Stimulated activated CD8-positive, alpha-beta memory T cell treated with anti-CD3 and anti-CD28 coated beads, Interleukin-12 subunit alpha, Interleukin-12 subunit beta, amount 100 ng/mL, for 24 hours (primary cell): ENCODE results near the gene TRHDE.
"Not testable (repeated sequence)": the region's sequence is repeated elsewhere in the genome, so short reads cannot be mapped to it uniquely, and the experiment has no call there.

Experiments used
- DNase-seq: peaks from one replicate; pipeline ENCODE4 v3.0.0-alpha.2; 2020; ENCODE audit errors: extremely low read depth

Gene TRHDE

GRCh38 chr12:72612171-72612570 is 340.0 kb downstream of the TRHDE start:
- no peak for DNase-seq

DNA sequence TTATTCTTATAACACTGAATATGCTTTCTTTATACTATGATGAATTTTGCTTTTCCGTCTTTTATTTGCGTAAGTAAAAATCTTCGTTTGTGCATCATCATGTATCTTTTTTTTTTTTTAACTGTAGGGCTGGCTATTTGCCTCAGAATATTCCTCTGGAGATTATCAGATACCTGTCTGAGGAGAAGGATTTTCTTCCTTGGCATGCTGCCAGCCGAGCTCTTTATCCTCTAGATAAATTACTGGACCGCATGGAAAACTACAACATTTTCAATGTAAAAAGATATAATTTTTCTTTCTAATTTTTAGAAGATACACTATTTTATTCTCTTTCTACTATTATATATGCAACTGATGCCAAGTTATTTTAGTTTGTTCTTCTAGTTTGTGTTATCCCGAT is 346.6 kb downstream of the TRHDE start:
- no peak for DNase-seq

GRCh38 chr12:72622556-72622955 is 350.4 kb downstream of the TRHDE start:
- no peak for DNase-seq

DNA sequence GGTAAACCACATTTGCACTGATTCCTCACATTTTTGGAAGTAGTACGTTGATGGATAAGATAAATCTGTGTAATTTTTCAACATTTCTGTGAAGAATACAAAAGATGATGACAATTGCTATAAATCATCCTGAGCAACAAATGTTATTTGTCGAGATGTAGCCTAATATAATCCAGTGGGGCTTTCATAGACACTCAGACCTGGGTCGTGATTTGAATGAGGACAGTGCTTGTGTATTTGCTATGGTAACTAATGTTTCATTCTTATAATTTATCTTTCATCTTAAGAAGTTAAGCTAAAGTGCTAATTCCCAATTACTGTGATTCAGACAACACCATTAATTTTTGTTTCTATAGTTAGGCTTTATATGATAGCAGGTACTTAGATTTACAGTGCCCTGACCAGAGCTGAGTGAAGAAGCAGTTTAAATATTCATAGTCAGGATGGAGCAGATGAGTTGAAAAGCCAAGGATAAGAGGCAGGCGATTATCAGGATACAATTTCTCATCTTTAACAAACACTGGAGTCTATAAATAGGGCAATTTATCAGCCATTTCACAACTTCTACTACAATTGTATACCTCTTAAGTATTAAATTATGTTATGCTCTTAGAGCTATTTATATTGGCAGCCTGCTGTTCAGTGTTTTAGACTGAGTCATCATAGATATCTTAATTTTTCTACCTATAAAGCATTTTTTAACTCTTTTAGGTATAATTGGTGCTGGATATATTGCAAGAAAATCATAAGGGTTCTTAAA is 359.9 kb downstream of the TRHDE start:
- DNase-seq = no peak

- no peak for DNase-seq
Measured at GRCh38 chr12:72642706-72643105, 370.5 kb downstream of the TRHDE start.

DNA sequence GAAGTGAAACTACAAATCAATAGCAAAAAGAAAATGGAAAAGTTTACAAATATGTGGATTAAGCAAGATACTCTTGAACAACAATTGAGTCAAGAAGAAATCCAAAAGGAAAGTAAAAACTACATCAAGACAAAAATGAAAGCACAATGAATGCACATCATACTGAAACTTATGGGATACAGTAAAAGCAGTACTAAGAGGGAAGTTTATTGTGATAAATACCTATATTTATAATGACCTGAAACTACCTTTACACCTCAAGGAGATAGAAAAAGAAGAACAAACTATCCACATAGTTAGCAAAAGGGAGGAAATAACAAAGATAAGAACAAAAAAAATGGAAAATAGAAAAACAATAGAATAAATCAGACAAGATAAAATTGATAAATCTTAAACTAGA is 375.0 kb downstream of the TRHDE start:
- DNase-seq = no peak

DNA sequence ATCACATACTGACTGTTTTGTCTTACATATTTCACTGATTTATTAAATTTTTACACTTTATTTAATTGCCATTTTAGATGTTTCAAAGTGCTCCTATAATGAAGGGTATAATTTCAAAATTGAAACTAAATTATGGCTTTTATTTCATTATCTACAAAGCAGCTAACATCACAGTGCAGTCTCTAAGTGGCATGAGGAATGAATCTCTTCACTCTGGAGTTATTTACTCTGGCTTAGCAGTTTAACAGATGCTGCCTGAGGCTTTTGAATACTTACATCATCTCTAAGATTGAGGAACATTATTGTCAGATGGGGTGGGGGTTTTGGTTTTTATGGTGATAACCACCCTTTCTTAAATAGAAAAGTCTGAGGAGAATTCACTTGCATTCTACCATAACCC is 386.4 kb downstream of the TRHDE start:
- DNase-seq = no peak

DNA sequence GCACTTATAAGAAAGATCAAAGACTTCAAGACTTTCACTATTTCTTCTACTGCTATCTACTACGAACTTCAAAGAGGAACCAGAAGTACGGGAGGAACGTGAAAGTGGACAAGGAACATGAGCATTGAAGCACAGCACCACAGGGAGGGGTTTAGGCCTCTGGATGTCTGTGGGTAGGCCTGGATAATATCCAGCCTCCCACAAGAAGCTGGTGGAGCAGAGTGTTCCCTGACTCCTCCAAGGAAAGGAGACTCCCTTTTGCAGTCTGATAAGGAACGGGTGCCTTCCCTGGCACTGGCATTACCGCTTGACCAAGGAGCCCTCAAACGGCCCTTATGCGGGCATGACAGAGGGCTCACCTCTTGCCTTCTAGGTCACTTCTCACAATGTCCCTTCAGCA is 388.0 kb downstream of the TRHDE start:
- not testable (repeated sequence) for DNase-seq

DNA sequence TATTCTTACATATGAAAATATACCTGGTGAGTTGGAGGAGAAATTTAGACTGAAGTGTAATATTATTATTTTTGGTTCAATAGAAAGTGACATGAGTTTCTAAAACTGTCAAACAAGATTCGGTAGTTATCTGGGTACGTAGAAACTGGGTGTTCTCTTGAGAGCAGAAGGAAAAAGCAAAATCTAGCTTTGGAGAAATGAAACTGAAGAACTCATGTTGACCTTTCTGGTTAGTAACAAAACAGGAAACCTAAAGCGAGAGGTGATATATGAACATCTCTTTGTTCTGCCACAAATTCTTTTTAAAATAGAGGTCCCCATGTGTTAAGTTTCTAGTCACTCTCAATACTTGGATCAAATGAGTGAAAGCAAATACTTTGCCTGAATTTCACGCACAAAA is 401.7 kb downstream of the TRHDE start:
- DNase-seq = no peak

DNA sequence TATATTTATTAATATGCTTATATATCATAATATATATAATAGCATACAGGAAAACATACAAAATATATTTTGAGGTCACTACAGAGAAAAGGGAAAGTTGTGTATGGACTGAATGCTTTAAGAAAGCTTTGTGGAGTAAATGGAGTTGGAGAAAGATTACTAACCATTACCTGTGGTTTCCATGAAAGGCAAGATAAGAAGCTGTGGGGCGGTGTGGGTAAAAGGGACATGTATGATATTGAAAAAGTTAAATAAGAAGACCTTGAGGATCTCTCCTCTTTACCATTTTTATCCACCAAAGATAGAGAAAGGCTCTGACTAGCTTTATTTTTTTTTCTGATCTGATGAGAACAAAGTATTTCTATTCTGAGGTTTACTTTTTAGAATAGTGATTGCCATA is 404.4 kb downstream of the TRHDE start:
- DNase-seq = no peak

- DNase-seq = no peak
Measured at GRCh38 chr12:72677139-72677538, 405.0 kb downstream of the TRHDE start.

DNA sequence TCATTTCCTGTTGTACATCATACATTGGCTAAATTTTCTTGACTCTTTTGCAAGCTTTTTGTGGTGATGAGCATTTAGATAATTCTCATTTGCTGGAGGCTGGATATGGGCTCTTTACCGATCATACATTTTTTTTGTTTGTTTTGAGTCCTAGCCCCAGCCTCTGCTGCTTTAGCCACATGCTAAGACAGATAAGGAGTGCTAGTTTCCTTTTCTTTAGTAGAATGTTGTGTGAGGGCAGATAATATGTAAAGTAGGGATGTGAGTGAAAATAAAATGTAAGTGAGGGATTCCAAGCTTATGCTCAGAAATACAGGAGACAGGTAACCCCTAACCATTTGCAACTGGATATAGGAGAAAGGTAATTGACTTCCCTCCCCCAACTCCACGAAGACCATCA is 405.7 kb downstream of the TRHDE start:
- DNase-seq = no peak

DNA sequence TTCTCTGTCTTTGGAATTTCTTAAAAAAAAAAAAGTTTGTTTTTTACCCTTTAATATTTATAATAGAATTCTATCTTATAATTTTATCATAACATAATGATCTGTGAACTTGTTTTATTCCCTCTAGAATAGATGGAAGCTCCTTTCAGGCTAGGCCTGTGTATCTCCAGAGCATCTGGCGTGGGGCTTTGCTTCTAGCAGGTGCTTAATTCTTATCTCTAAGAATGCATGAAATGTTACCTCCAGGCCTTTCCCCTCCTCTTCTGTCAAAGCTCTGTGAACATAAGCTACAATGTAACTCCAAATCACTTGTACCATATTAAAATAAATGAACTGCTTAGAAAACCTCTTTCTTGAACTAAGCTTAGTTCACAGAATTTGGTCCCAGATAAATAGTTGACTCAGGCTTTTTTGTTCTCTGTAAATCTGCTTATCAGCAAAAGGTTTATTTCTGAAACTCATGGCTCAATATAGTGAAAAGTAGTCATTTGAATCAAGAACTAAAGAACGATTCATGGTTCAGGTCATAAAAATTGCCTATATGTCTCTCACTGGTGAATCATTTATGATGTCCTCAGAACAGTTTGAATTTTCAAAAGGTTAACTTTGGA is 407.1 kb downstream of the TRHDE start:
- DNase-seq = no peak

GRCh38 chr12:72681028-72681427 is 408.9 kb downstream of the TRHDE start:
- DNase-seq = no peak

DNA sequence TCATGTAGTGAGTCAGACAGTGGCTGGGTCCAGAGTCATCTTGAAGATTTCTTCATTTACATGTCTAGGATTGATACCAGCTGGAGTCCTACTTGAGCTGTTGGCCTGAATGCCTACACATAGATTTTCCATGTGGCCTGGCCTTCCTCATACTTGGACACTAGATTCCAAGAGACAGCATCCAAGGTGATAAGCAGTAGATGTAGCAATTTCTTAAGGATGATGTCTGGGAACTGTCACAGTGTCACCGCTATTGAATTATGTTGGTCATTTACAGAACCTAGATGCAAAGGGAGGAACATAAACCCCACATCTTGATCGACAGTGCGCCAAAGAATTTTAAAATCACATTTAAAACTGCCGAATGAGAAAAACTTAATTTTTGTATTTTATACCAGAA is 412.3 kb downstream of the TRHDE start:
- no peak for DNase-seq

DNA sequence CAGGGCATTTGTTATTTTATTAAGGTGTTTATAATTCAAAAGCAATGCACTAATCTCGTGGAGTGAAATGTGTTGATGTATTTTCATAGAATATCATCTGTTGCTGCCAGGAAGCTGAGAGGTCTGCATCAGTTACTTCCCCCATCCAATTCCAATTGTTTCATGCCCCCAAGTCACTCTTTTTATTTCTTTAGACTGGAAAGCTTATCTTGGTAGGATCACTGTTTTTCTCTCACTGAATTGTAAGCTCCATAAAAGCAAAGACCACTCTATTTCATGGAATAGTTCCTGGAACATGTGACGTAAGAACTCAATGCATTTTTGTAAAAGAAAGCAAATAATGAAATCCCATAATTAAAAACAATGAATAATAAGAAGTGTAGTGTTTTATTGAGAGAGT is 420.2 kb downstream of the TRHDE start:
- no peak for DNase-seq

DNA sequence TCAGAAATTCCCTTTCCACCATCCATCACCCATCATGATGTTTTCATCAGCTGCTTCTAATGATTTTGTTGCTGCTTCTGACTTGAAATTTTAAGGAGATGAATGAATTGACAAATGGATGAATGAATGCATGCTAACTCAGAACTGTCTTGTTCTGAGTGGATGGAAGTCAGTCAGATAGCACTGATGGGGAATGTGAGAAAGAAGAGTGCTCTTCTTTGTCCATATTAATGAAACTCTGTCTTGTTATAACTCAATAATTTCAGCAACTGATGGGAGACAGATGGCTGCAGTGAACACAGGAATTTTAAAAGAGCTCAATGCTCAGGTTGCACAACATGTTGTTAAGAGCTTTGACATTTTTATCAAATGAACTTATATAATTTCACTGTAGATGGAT is 422.0 kb downstream of the TRHDE start:
- DNase-seq = no peak

DNA sequence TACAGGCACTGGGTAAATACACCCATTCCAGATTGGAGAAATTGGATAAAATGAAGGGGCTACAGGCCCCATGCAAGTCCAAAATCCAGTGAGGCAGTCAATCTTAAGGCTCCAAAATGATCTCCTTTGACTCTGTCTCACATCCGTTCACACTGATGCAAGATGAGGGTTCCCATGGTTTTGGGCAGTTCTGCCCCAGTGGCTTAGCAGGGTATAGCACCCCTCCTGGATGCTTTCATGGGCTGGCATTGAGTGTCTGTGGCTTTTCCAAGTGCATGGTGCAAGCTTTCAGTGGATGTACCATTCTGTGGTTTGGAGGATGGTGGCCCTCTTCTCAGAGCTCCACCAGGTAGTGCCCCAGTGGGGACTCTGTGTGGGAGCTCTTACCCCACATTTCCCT is 427.2 kb downstream of the TRHDE start:
- DNase-seq = no peak

DNA sequence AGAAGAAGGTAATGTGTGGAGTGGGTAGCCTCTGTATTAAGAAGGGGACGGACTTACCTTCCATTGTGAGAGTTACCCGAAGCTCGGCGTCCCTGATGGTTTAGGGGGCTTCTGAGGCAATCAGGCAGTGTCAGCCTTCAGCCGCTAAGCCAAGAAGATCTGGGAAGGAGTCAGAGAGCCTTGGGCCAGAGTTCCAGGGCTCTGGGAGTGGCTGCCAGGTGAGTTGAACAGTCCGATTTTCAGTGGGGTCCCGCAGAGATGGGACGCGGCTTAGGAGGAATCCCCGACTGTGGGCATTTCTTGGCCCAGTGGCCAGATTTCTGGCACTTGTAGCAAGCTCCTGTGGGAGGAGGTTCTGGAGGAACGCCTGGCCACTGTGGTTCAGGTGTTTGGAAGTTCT is 439.9 kb downstream of the TRHDE start:
- not testable (repeated sequence) for DNase-seq

GRCh38 chr12:72716221-72716620 is 444.1 kb downstream of the TRHDE start:
- no peak for DNase-seq

DNA sequence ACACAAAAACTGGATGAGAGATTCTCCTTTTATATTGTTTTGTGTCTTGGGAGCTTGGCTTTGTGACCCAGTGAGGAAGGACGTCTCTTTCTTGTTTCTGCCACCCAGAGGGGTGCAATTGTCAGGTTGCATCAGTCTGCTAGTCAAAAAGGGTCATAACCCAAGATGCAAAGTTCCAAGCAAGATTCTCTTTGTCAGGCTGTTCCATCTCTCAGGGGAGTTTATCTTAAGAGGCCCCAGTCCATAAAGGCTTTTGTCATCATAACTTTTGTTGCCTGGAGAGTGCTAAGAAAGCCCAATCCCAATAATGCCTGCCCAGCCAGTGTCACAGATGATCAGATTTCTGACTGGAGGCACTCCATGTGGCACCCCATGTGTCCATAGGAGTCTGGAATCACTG is 444.9 kb downstream of the TRHDE start:
- no peak for DNase-seq
